Measurements from ENCODE around the gene COBL.

COBL gene

GRCh38 chr7:51151455-51151854 lies 165.2 kb downstream of the COBL start:
- DNase-seq (ENCODE audit: low read depth, low spot score) = no peak

DNA sequence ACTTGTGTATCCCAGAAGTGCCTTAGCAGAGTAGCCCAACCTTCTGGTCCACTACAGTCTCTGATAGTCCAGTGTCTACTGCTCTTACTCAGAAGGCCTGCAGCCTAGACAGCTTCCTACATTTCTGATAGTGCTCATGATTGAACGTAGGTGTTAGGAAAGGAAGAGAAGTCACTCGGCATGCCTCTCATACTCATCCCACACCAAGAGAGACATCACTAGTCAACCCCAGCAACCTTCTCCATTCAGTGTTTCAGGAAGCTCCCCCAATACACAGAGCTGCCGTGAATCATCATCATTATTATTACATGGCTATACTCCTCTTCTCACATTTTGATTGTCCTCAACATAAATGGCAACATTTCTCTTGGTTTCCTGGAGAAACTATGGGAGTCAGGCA lies 166.4 kb downstream of the COBL start:
- DNase-seq (ENCODE audit: low read depth, low spot score) = no peak

GRCh38 chr7:51148216-51148615 lies 168.4 kb downstream of the COBL start:
- no peak for DNase-seq (ENCODE audit: low read depth, low spot score)

- DNase-seq (ENCODE audit: low read depth, low spot score) = no peak
Observed at GRCh38 chr7:51146816-51147586, 169.6 kb downstream of the COBL start.

- DNase-seq (ENCODE audit: low read depth, low spot score) = no peak
Observed at GRCh38 chr7:51144178-51144577, 172.4 kb downstream of the COBL start.

GRCh38 chr7:51142741-51143385 lies 173.7 kb downstream of the COBL start:
- DNase-seq (ENCODE audit: low read depth, low spot score) = no peak

DNA sequence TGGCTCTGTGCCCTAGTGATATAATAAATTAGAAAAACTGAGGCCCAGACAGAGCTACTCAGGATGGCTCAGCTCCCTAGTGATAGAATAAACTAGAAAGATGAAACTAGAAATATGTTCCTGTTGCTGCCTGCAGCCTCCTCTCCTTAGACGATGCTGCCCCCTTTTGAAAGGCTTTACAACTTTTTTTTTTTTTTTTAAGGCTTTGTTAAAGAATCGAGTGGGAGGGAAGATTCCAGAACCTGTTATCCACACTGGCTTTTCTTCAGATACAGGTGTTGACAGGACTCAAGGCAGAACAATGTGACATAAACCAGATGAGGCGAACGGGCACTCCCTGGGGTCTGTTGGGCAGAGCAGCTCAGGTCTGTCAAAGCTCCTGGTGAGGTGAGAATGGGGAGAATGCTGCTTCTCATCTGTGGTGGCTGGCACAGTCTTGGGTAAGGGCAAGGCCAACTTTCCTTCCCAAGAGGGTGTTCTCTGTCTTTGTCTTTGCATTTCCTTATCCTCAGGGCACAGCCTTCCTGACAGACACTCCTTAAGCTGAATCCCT lies 175.1 kb downstream of the COBL start:
- DNase-seq (ENCODE audit: low read depth, low spot score) = no peak

GRCh38 chr7:51140199-51141164 lies 176.1 kb downstream of the COBL start:
- no peak for DNase-seq (ENCODE audit: low read depth, low spot score)

GRCh38 chr7:51139796-51140195 lies 176.8 kb downstream of the COBL start:
- DNase-seq (ENCODE audit: low read depth, low spot score) = no peak

DNA sequence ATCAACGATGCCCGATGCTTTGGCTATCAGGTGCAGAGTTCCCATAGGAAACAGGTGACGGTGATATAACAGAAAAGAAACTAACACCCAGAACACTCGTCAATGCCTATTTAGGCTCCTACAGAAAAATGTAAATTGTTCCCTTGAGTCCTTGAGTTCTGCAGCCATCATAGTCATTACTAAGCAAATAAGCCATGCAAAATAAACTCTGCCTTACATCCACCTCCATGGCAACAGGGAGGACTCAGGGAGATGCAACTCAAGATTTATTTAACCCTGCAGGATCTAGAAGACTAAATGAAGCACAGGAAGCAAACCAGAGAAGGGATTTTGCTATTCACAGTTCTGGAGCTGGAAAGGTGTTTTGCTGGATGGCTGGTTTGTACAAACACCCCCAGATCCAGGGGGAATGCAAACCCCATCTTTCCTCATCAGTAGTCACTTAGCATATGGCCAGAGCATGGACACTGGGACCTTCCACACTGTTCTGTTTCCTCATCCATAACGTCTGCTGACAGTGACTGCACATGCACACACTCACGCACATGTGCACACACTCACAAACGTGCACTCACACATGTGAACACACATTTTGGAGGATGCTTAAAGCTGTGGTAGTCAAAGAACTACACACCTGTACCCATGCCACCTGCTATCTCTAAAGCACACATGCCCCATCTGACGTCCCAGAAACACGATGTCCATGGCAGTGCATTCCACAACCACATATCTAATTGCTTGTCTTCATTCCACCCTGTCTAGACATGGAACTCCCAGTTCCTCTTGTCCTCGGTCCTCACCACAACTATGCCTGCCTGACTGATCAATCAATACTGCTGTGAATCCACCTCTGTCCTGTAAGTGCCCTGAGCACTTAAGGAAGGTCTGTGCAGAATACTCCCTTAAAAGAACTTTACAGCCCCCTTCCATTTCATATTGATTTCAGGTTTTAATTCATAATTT lies 178.2 kb downstream of the COBL start:
- DNase-seq (ENCODE audit: low read depth, low spot score) = no peak

- no peak for DNase-seq (ENCODE audit: low read depth, low spot score)
Observed at GRCh38 chr7:51135576-51135975, 181.0 kb downstream of the COBL start.

DNA sequence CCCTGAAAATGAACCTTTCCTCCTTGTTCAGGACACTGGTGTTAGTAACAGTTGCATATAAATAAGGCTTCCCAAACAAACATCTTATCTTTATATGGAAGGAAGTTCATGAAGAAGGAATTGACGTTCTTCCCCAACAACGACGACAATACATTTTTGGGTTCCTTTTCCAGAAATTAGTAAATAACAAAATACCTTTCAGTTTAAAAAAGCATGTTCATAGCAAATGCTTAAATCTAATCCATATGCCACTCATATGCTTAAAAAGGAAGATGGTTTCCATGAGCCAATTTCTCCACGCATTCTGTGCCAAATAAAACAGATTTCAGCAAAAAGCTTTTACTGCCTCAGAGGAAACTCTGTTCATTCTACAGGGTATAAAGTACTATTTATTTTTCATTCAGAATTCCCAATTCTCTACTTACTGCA lies 182.6 kb downstream of the COBL start:
- DNase-seq (ENCODE audit: low read depth, low spot score) = no peak

DNA sequence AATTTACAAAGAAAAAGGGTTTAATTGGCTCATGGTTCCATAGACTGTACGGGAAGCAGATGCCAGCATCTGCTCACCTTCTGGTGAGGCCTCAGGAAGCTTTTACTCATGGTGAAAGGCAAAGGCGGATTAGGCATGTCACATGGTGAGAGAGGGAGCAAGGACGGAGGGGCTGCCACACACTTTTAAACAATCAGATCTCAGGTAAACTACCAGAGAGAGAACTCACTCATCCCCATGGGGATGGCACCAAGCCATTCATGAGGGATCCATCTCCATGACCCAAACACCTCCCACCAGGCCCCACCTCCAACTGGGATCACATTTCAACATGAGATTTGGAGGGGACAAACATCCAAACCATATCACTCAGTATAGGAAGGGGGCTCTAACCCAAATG lies 183.9 kb downstream of the COBL start:
- DNase-seq (ENCODE audit: low read depth, low spot score) = no peak

DNA sequence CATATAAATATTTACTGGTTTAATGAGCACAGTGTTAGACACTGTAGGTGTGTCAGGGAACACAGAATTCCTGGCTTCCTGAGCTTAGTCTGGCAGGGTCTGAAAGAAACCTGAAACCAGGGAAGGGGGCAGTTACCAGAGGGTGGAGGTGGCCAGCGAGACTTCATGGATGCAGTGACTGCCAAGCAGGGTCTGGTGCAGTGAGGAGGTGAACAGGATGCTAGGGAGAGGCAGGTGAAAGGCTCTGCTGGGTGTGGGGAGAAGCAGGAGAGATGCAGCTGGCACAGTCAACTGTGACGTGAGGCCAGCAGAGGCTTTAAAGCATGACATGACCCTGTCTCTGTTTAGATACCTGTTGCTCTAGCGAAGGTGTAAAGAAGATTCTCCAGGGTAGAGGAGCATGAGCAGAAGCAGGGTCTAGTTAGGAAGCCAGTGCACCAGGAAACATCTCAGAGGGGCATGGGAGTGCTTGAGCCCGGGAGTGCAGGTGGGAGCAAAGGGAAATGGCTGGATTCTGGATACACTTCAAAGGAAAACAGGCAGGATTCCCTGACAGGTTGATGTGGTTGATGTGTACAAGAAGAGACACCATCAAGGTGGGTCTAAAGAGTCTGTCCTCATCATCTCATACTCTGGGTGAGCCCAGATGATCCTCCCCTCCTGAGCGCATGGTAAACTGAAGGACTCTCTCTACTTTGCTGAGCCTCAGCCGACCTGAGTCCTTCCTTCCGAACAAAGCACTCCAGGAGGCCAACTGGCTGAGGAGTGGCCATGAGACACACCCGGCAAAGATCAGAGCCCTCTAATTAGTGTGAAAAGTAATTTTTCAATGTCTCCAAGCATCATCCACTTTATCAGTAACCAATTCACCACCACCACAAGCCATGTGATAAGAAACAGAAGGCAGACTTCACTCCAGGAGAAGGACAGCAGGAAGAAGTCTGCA lies 186.8 kb downstream of the COBL start:
- DNase-seq (ENCODE audit: low read depth, low spot score) = no peak

GRCh38 chr7:51128545-51129435 lies 187.8 kb downstream of the COBL start:
- no peak for DNase-seq (ENCODE audit: low read depth, low spot score)

DNA sequence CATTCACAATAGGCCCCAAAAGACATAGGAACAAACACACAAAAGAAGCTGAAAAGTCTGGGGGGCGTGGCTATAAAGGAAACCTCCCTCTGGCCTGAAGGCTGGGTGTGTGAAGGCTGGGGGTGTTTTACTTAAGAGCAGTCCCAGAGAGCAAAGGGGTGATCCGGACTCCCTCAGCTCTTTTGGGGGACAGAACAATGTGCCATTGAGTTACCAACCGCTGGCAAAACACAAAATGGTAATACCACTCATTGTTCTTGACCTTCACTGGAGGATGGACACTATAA lies 189.0 kb downstream of the COBL start:
- DNase-seq (ENCODE audit: low read depth, low spot score) = no peak

GRCh38 chr7:51126813-51127617 lies 189.6 kb downstream of the COBL start:
- DNase-seq (ENCODE audit: low read depth, low spot score) = no peak

GRCh38 chr7:51126324-51126723 lies 190.3 kb downstream of the COBL start:
- DNase-seq (ENCODE audit: low read depth, low spot score) = no peak
